Stomach (tissue), 8 donors: ENCODE data around the gene P3H3. TPM values are rescaled to one million over a fixed set of nuclear protein-coding genes. Genes with fewer than 3 reads are reported as not detected.

Source experiments
- polyA plus RNA-seq, 3 donors: library from polyadenylated mRNA; stranded (reverse); fragments of 200-250 nt; gene quantifications; one replicate each; pipeline ENCODE4 v1.2.3, GENCODE V29; 2013
- total RNA-seq, 5 donors: library from RNA; depleted of rRNA; stranded (reverse); fragments of >200 nt; gene quantifications; one replicate each; pipeline versions ENCODE4 v1.1.0 to v1.2.3, GENCODE V29; 2014 to 2016
- donor health status: healthy with polysubstance abuse.
- donor health status: Bipolar disorder and iron deficiency.
- donor health status: healthy.

Gene P3H3
- total and polyA plus RNA-seq, 8 donors = 7.0 to 41.1 (median 15.6) TPM

Other genes with a start within 250 kb of the P3H3 start
- gene CHD4, start 221.0 kb upstream of the P3H3 start, total RNA-seq = 100 to 1,000 TPM; 169 to 315 (median 202) TPM
- 100 to 1,000 TPM; 105 to 139 (median 111) TPM for gene CHD4, start 221.0 kb upstream of the P3H3 start, polyA plus RNA-seq
- 10 to 100 TPM in 1 of 5 donors, 1 to 10 TPM in 4; 1.3 to 33.0 (median 5.8) TPM for gene LPAR5, start 192.4 kb upstream of the P3H3 start, total RNA-seq
- 1 to 10 TPM; 2.0 to 5.6 (median 3.5) TPM for gene LPAR5, start 192.4 kb upstream of the P3H3 start, polyA plus RNA-seq
- gene ACRBP, start 181.0 kb upstream of the P3H3 start, total RNA-seq = 1 to 10 TPM in 2 of 5 donors, not detected in 3; 2.2 to 6.4 TPM
- 1 to 10 TPM in 2 of 3 donors, under 1 TPM in 1; 0.31 to 1.6 (median 1.1) TPM for gene ACRBP, start 181.0 kb upstream of the P3H3 start, polyA plus RNA-seq
- gene ING4, start 165.3 kb upstream of the P3H3 start, total RNA-seq = 10 to 100 TPM in 4 of 5 donors, 1 to 10 TPM in 1; 8.7 to 51.8 (median 33.5) TPM
- 10 to 100 TPM; 25.5 to 53.6 (median 43.6) TPM for gene ING4, start 165.3 kb upstream of the P3H3 start, polyA plus RNA-seq
- 100 to 1,000 TPM in 1 of 5 donors, 10 to 100 TPM in 4; 16.5 to 207 (median 35.6) TPM for gene ZNF384, start 139.0 kb upstream of the P3H3 start, total RNA-seq
- 10 to 100 TPM; 16.7 to 21.8 (median 20.2) TPM for gene ZNF384, start 139.0 kb upstream of the P3H3 start, polyA plus RNA-seq
- gene PIANP, start 127.6 kb upstream of the P3H3 start, total RNA-seq = under 1 TPM in 2 of 5 donors, not detected in 3; 0.14 to 0.37 TPM
- 1 to 10 TPM in 2 of 3 donors, under 1 TPM in 1; 0.50 to 1.7 (median 1.5) TPM for gene PIANP, start 127.6 kb upstream of the P3H3 start, polyA plus RNA-seq
- 10 to 100 TPM in 4 of 5 donors, 1 to 10 TPM in 1; 5.8 to 50.0 (median 25.7) TPM for gene COPS7A, start 104.4 kb upstream of the P3H3 start, total RNA-seq
- 10 to 100 TPM; 45.2 to 54.2 (median 51.6) TPM for gene COPS7A, start 104.4 kb upstream of the P3H3 start, polyA plus RNA-seq
- gene MLF2, start 75.3 kb upstream of the P3H3 start, total RNA-seq = 100 to 1,000 TPM in 4 of 5 donors, 1 to 10 TPM in 1; 9.3 to 296 (median 128) TPM
- gene MLF2, start 75.3 kb upstream of the P3H3 start, polyA plus RNA-seq = 100 to 1,000 TPM; 168 to 183 (median 180) TPM
- gene PTMS, start 62.0 kb upstream of the P3H3 start, total RNA-seq = 100 to 1,000 TPM in 1 of 5 donors, 10 to 100 TPM in 4; 22.8 to 261 (median 78.2) TPM
- 100 to 1,000 TPM; 228 to 363 (median 307) TPM for gene PTMS, start 62.0 kb upstream of the P3H3 start, polyA plus RNA-seq
- gene LAG3, start 55.9 kb upstream of the P3H3 start, total RNA-seq = 1 to 10 TPM in 2 of 5 donors, not detected in 3; 2.2 to 2.3 TPM
- gene LAG3, start 55.9 kb upstream of the P3H3 start, polyA plus RNA-seq = 1 to 10 TPM in 2 of 3 donors, under 1 TPM in 1; 0.25 to 1.4 (median 1.2) TPM
- gene CD4, start 38.9 kb upstream of the P3H3 start, total RNA-seq = 10 to 100 TPM in 1 of 5 donors, 1 to 10 TPM in 2, not detected in 2; 7.2 to 25.9 (median 9.7) TPM
- 1 to 10 TPM; 2.0 to 7.3 (median 3.9) TPM for gene CD4, start 38.9 kb upstream of the P3H3 start, polyA plus RNA-seq
- 1 to 10 TPM; 1.3 to 7.5 (median 1.8) TPM for gene GPR162, start 6.6 kb upstream of the P3H3 start, total RNA-seq
- gene GPR162, start 6.6 kb upstream of the P3H3 start, polyA plus RNA-seq = 1 to 10 TPM; 2.6 to 9.3 (median 6.4) TPM
- 10 to 100 TPM in 1 of 5 donors, 1 to 10 TPM in 2, under 1 TPM in 1, not detected in 1; 0.89 to 11.1 (median 4.5) TPM for gene GNB3, start 12.5 kb downstream of the P3H3 start, total RNA-seq
- gene GNB3, start 12.5 kb downstream of the P3H3 start, polyA plus RNA-seq = 1 to 10 TPM in 2 of 3 donors, under 1 TPM in 1; 0.87 to 2.8 (median 2.7) TPM
- gene CDCA3, start 22.9 kb downstream of the P3H3 start, total RNA-seq = 10 to 100 TPM in 3 of 5 donors, 1 to 10 TPM in 2; 3.3 to 56.0 (median 19.6) TPM
- gene CDCA3, start 22.9 kb downstream of the P3H3 start, polyA plus RNA-seq = 10 to 100 TPM in 1 of 3 donors, 1 to 10 TPM in 2; 2.1 to 12.2 (median 9.8) TPM
- gene USP5, start 23.7 kb downstream of the P3H3 start, total RNA-seq = 10 to 100 TPM; 26.3 to 69.4 (median 48.7) TPM
- 10 to 100 TPM; 20.9 to 29.0 (median 25.0) TPM for gene USP5, start 23.7 kb downstream of the P3H3 start, polyA plus RNA-seq
- 100 to 1,000 TPM; 131 to 359 (median 268) TPM for gene TPI1, start 39.1 kb downstream of the P3H3 start, total RNA-seq
- 100 to 1,000 TPM; 403 to 526 (median 504) TPM for gene TPI1, start 39.1 kb downstream of the P3H3 start, polyA plus RNA-seq
- 10 to 100 TPM in 1 of 5 donors, 1 to 10 TPM in 3, not detected in 1; 5.1 to 24.0 (median 6.0) TPM for gene SPSB2, start 44.9 kb downstream of the P3H3 start, total RNA-seq
- 10 to 100 TPM in 2 of 3 donors, 1 to 10 TPM in 1; 9.9 to 13.4 (median 11.2) TPM for gene SPSB2, start 44.9 kb downstream of the P3H3 start, polyA plus RNA-seq
- 10 to 100 TPM in 1 of 5 donors, 1 to 10 TPM in 3, not detected in 1; 5.3 to 20.4 (median 9.0) TPM for gene LRRC23, start 76.4 kb downstream of the P3H3 start, total RNA-seq
- 10 to 100 TPM in 1 of 3 donors, 1 to 10 TPM in 2; 8.0 to 11.0 (median 9.0) TPM for gene LRRC23, start 76.4 kb downstream of the P3H3 start, polyA plus RNA-seq
- 10 to 100 TPM in 2 of 5 donors, 1 to 10 TPM in 3; 2.3 to 62.9 (median 8.6) TPM for gene ENO2, start 86.2 kb downstream of the P3H3 start, total RNA-seq
- gene ENO2, start 86.2 kb downstream of the P3H3 start, polyA plus RNA-seq = 10 to 100 TPM in 2 of 3 donors, 1 to 10 TPM in 1; 9.3 to 19.7 (median 10.1) TPM
- gene ATN1, start 99.6 kb downstream of the P3H3 start, total RNA-seq = 100 to 1,000 TPM in 3 of 5 donors, 10 to 100 TPM in 2; 23.3 to 694 (median 291) TPM
- 10 to 100 TPM; 44.4 to 57.4 (median 48.8) TPM for gene ATN1, start 99.6 kb downstream of the P3H3 start, polyA plus RNA-seq
- gene RNU7-1, start 115.4 kb downstream of the P3H3 start, total RNA-seq = not detected
- not detected for gene RNU7-1, start 115.4 kb downstream of the P3H3 start, polyA plus RNA-seq
- gene C12orf57, start 115.6 kb downstream of the P3H3 start, total RNA-seq = 100 to 1,000 TPM; 155 to 453 (median 306) TPM
- 100 to 1,000 TPM; 418 to 621 (median 443) TPM for gene C12orf57, start 115.6 kb downstream of the P3H3 start, polyA plus RNA-seq
- 10 to 100 TPM; 11.2 to 36.6 (median 28.0) TPM for gene PTPN6, start 122.9 kb downstream of the P3H3 start, total RNA-seq
- gene PTPN6, start 122.9 kb downstream of the P3H3 start, polyA plus RNA-seq = 10 to 100 TPM; 40.6 to 51.2 (median 41.2) TPM
- 100 to 1,000 TPM in 4 of 5 donors, 10 to 100 TPM in 1; 49.2 to 441 (median 150) TPM for gene PHB2, start 142.3 kb downstream of the P3H3 start, total RNA-seq
- gene PHB2, start 142.3 kb downstream of the P3H3 start, polyA plus RNA-seq = 100 to 1,000 TPM; 150 to 179 (median 154) TPM
- 10 to 100 TPM in 3 of 5 donors, 1 to 10 TPM in 2; 1.2 to 86.6 (median 25.2) TPM for gene EMG1, start 142.5 kb downstream of the P3H3 start, total RNA-seq
- 10 to 100 TPM; 19.3 to 22.7 (median 21.7) TPM for gene EMG1, start 142.5 kb downstream of the P3H3 start, polyA plus RNA-seq
- 100 to 1,000 TPM in 1 of 5 donors, 10 to 100 TPM in 4; 40.3 to 116 (median 57.4) TPM for gene LPCAT3, start 190.1 kb downstream of the P3H3 start, total RNA-seq
- 10 to 100 TPM; 15.0 to 35.6 (median 31.9) TPM for gene LPCAT3, start 190.1 kb downstream of the P3H3 start, polyA plus RNA-seq
- gene C1S, start 232.3 kb downstream of the P3H3 start, total RNA-seq = 100 to 1,000 TPM; 168 to 404 (median 234) TPM
- gene C1S, start 232.3 kb downstream of the P3H3 start, polyA plus RNA-seq = 100 to 1,000 TPM in 1 of 3 donors, 10 to 100 TPM in 2; 61.6 to 161 (median 98.4) TPM